ENCODE measurements around the gene C16orf87.

C16orf87 gene

GRCh38 chr16:46796764-46797269 lies 34.2 kb downstream of the C16orf87 start:
- ChIA-PET CTCF (no interaction called here), POLR2A (no interaction called here)
- peaks cover 10 to 18% of the 10 kb centered on the region in 2 experiments for H3K36me3 ChIP-seq (ENCODE audit: control insufficient read depth in 2 of 2, insufficient read depth in 1 of 2, low read length in 2 of 2)
- no peaks in the 10 kb centered on the region for H3K4me1 ChIP-seq (ENCODE audit: control insufficient read depth, insufficient read depth, low read length)
- no peak overlapping the region for H3K4me3 ChIP-seq (ENCODE audit: low read depth, low read length)
- H3K9me3 ChIP-seq (ENCODE audit: control insufficient read depth, insufficient read depth, low read depth, low read length), result no peaks in the 10 kb centered on the region
- peak; percentile 66; the same call in 1 of the 2 replicates for TF ChIP-seq ZNF791 (tag by site-specific recombination; IDR thresholded peaks at IDR 0.05)
- no peak for TF ChIP-seq ZNF140 (tag by site-specific recombination; IDR thresholded peaks at IDR 0.05)
- TF ChIP-seq ZNF621 (tag by site-specific recombination; IDR thresholded peaks at IDR 0.05), result no peak
- TF ChIP-seq ZNF549 (tag by site-specific recombination; IDR thresholded peaks at IDR 0.05), result no peak
- TF ChIP-seq SETDB1 (IDR thresholded peaks at IDR 0.05; ENCODE audit: insufficient read length, low read length), result peak; percentile 77
- TF ChIP-seq ZNF558 (tag by site-specific recombination; IDR thresholded peaks at IDR 0.05), result peak; percentile 93
- no peak for TF ChIP-seq ZNF266 (tag by site-specific recombination; IDR thresholded peaks at IDR 0.05; ENCODE audit: low read depth)
- TF ChIP-seq SALL2 (tag by site-specific recombination; IDR thresholded peaks at IDR 0.05; ENCODE audit: borderline replicate concordance), result no peak
- TF ChIP-seq ZNF366 (tag by site-specific recombination; conservative IDR thresholded peaks at IDR 0.05), result no peak
- no peak for TF ChIP-seq ZFP69B (tag by site-specific recombination; IDR thresholded peaks at IDR 0.05)
- 0 out of 2 replicates have a peak, but pooled peaks have one; percentile 21 for TF ChIP-seq TRIM28 (IDR thresholded peaks at IDR 0.05; ENCODE audit: borderline replicate concordance, low read length)
- TF ChIP-seq ZSCAN16 (tag by site-specific recombination; IDR thresholded peaks at IDR 0.05), result no peak
- no peak for TF ChIP-seq ZNF10 (tag by site-specific recombination; IDR thresholded peaks at IDR 0.05)
- no peak for TF ChIP-seq ZFP37 (tag by site-specific recombination; IDR thresholded peaks at IDR 0.05)
- no peak overlapping the region for H3K27ac ChIP-seq (ENCODE audit: extremely low read depth, low read depth, low read length)

GRCh38 chr16:46793841-46794240 lies 37.1 kb downstream of the C16orf87 start:
- POLR2A ChIA-PET, result no interaction called here
- no peak overlapping the region for H3K27ac ChIP-seq (ENCODE audit: extremely low read depth, low read depth, low read length)
- TF ChIP-seq ZNF654 (tag by site-specific recombination; IDR thresholded peaks at IDR 0.05; ENCODE audit: low read depth) (no peak), PBX3 (CRISPR knock-in tag; IDR thresholded peaks at IDR 0.05) (no peak), SETDB1 (IDR thresholded peaks at IDR 0.05; ENCODE audit: insufficient read length, low read length) (peak; percentile 71)

GRCh38 chr16:46790599-46791270 lies 40.2 kb downstream of the C16orf87 start:
- Histone ChIP-seq H3K4me3 (ENCODE audit: low read depth, low read length) (no peak overlapping the region), H3K9me3 (ENCODE audit: control insufficient read depth, insufficient read depth, low read depth, low read length) (no peaks in the 10 kb centered on the region; the same call in 1 of the 2 replicates), H3K36me3 (ENCODE audit: control insufficient read depth in 2 of 2, insufficient read depth in 1 of 2, low read length in 2 of 2) (peaks cover 0 to 3% of the 10 kb centered on the region in 2 experiments; a peak in 2 of 3 replicates), H3K4me1 (ENCODE audit: control insufficient read depth, insufficient read depth, low read length) (no peaks in the 10 kb centered on the region), H3K27ac (ENCODE audit: extremely low read depth, low read depth, low read length) (no peak overlapping the region; the same call in 1 of the 2 replicates)
- ChIA-PET CTCF (interaction anchor here (0.6 to 3.2 kb wide), 2 partner anchors 10 to 168 kb away, joined by 3 to 13 read pairs; no protein-coding TSS in a partner anchor), POLR2A (no interaction called here)
- no peak for TF ChIP-seq ZNF221 (tag by site-specific recombination; IDR thresholded peaks at IDR 0.05; ENCODE audit: borderline replicate concordance)
- TF ChIP-seq ZNF335 (tag by site-specific recombination; conservative IDR thresholded peaks at IDR 0.05), result 0 out of 2 replicates have a peak, but pooled peaks have one; percentile 47

More at GRCh38 chr16:46793841-46794240, 37.1 kb downstream of the C16orf87 start:
- no peaks in the 10 kb centered on the region for H3K4me1 ChIP-seq (ENCODE audit: control insufficient read depth, insufficient read depth, low read length)
- H3K4me3 ChIP-seq (ENCODE audit: low read depth, low read length), result no peak overlapping the region
- CTCF ChIA-PET, result interaction anchor here (0.8 kb wide), 1 partner anchor 14 kb away, joined by 4 read pairs; no protein-coding TSS in a partner anchor
- no peaks in the 10 kb centered on the region for H3K9me3 ChIP-seq (ENCODE audit: control insufficient read depth, insufficient read depth, low read depth, low read length)
- H3K36me3 ChIP-seq (ENCODE audit: control insufficient read depth in 2 of 2, insufficient read depth in 1 of 2, low read length in 2 of 2), result peaks cover 10 to 15% of the 10 kb centered on the region in 2 experiments

Data from HEK293 (cell line).